GM06990 (cell line): ENCODE data around the gene MED13L.

ENCODE experiments used
- DNase-seq: peaks from one replicate; pipeline ENCODE4 v3.0.0-alpha.2; 2011; ENCODE audit not compliant: insufficient read length; ENCODE audit errors: extremely low read depth
- H3K27me3 ChIP-seq: replicated peaks from 2 replicates; pipeline ENCODE4 v1.6.0; 2011; ENCODE audit warnings: low read length; ENCODE audit not compliant: control insufficient read depth, insufficient read depth
- H3K36me3 ChIP-seq: 2 replicates; pipeline ENCODE4 v1.5.1; 2011; ENCODE audit warnings: low read length; ENCODE audit not compliant: control insufficient read depth, insufficient read depth
- H3K4me3 ChIP-seq: replicated peaks from 2 replicates; pipeline ENCODE4 v1.5.1; 2011; ENCODE audit warnings: low read depth, mild to moderate bottlenecking, control low read depth, low read length
- CTCF ChIP-seq: IDR thresholded peaks from 2 replicates; pipeline ENCODE4 v1.5.1; 2011; ENCODE audit warnings: low read length, control low read depth, mild to moderate bottlenecking, inconsistent platforms; ENCODE audit not compliant: insufficient read depth, poor library complexity, severe bottlenecking

Gene MED13L

DNA sequence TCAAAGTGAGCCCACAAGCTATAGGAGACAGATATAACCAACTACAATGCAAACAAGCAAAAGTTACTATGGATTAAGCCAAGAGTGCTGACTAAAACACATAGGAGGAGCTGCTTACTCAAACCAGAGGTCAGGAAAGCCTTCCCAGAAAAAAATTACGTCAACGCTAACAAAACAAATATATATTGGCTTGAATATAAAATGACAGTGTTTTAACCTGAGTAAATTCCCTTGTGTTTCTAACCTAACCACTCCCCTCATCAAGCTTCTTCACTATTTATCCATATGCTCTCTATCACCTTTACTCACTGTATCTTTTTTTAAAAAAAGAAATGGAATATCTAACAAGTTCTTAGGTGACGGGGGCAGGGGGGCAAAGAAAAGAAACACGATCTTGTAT is 115.9 kb downstream of the MED13L start:
- Histone ChIP-seq H3K4me3 (no peak overlapping the region), H3K36me3 (no peaks in the 10 kb centered on the region), H3K27me3 (no peaks in the 10 kb centered on the region)
- TF ChIP-seq CTCF: no peak
- DNase-seq: no peak

DNA sequence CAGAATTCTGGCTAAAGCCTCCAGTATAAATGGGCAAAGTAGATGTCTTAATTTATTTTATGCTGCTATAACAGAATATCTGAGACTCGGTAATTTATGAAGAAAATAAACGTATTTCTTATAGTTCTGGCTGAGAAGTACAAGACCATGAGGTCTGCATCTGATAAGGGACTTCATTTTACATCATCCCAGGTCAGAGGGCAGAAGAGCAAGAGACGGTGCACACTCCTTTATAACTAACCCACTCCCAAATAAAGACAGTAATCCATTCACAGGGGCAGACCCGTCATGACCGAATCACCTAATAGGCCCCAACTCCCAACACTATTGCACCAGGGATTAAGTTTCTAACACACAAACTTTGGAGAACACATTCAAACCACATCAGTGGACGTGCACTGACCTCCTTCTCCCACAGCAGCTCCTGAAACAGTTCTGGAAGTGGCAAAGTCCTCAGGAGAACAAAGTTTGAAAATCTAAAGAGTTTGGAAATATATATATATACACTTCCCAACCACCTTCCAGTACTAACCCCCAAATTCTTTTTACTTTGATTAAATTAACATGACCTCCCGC is 116.5 kb downstream of the MED13L start:
- no peaks in the 10 kb centered on the region for H3K36me3 ChIP-seq
- no peak for DNase-seq
- no peaks in the 10 kb centered on the region for H3K27me3 ChIP-seq
- TF ChIP-seq CTCF: no peak
- H3K4me3 ChIP-seq: no peak overlapping the region

GRCh38 chr12:116160231-116160630 is 117.3 kb downstream of the MED13L start:
- DNase-seq: no peak
- Histone ChIP-seq H3K36me3 (no peaks in the 10 kb centered on the region), H3K27me3 (no peaks in the 10 kb centered on the region), H3K4me3 (no peak overlapping the region)
- TF ChIP-seq CTCF: no peak

- no peak for TF ChIP-seq CTCF
- no peaks in the 10 kb centered on the region for H3K36me3 ChIP-seq
These were observed 117.8 kb downstream of the MED13L start for GRCh38 chr12:116159593-116160200.

DNA sequence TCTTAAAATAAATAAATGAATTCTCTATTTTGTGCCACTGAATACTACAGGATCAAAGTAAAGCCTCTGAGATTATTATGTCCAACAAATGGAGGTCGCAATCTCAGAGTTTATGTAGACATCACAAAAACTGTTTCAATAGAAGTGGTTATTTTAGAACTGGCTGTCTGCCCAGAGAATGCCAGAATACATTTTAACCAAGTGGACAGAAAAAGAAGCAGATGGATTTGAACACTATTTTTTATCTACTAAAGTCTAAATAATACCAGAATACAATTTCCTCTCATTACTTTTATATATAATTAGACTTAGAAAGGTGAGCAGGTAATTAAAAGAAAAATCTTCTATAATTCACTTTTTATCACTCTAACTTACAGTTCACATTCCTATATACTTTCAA is 118.3 kb downstream of the MED13L start:
- no peak for TF ChIP-seq CTCF
- Histone ChIP-seq H3K27me3 (no peaks in the 10 kb centered on the region), H3K4me3 (no peak overlapping the region), H3K36me3 (no peaks in the 10 kb centered on the region)
- DNase-seq: no peak

More at GRCh38 chr12:116159593-116160200, 117.8 kb downstream of the MED13L start:
- no peaks in the 10 kb centered on the region for H3K27me3 ChIP-seq
- no peak for DNase-seq
- H3K4me3 ChIP-seq: no peak overlapping the region
